HepG2 (cell line): ENCODE data around the gene SP110. TPM values are rescaled to one million over a fixed set of nuclear protein-coding genes. Genes with fewer than 3 reads are reported as not detected.

ENCODE experiments used
- DBP ChIP-seq: sonication (generic); formaldehyde crosslinking; IDR thresholded peaks from 2 replicates; pipeline ENCODE4 v1.4.0; 2020; ENCODE audit warnings: missing genetic modification reagents; ENCODE audit errors: not compliant biosample characterization
- ELF4 ChIP-seq: sonication (generic); formaldehyde crosslinking; IDR thresholded peaks from 2 replicates; pipeline ENCODE4 v1.5.0; 2020; ENCODE audit warnings: missing genetic modification reagents, mild to moderate bottlenecking, moderate library complexity, borderline replicate concordance
- FOSL1 ChIP-seq: sonication (generic); formaldehyde crosslinking; IDR thresholded peaks from 2 replicates; pipeline ENCODE4 v1.9.0; 2021; ENCODE audit warnings: missing genetic modification reagents, borderline replicate concordance
- FOXK1 ChIP-seq: sonication (generic); formaldehyde crosslinking; IDR thresholded peaks from 2 replicates; pipeline ENCODE4 v1.4.0; 2020; ENCODE audit warnings: low read depth, missing genetic modification reagents, borderline replicate concordance
- KAT2B ChIP-seq: fragments of 150-350 bp; IDR thresholded peaks from 2 replicates; pipeline ENCODE4 v1.6.1; 2014; ENCODE audit warnings: low read depth, low read length, borderline replicate concordance
- KLF12 ChIP-seq: sonication (generic); formaldehyde crosslinking; IDR thresholded peaks from 2 replicates; pipeline ENCODE4 v1.4.0; 2020; ENCODE audit warnings: missing genetic modification reagents, borderline replicate concordance
- MATR3 ChIP-seq: sonication (generic); formaldehyde crosslinking; IDR thresholded peaks from 2 replicates; pipeline ENCODE4 v1.4.0; 2020; ENCODE audit warnings: missing genetic modification reagents
- MTA1 ChIP-seq: sonication (generic); formaldehyde crosslinking; IDR thresholded peaks from 2 replicates; pipeline ENCODE4 v1.4.0; 2020; ENCODE audit warnings: missing genetic modification reagents, mild to moderate bottlenecking, borderline replicate concordance
- MXD4 ChIP-seq: IDR thresholded peaks from 2 replicates; pipeline ENCODE4 v1.6.1; 2016; ENCODE audit warnings: mild to moderate bottlenecking, missing biosample characterization, missing genetic modification reagents
- PAWR ChIP-seq: sonication (generic); formaldehyde crosslinking; IDR thresholded peaks from 2 replicates; pipeline ENCODE4 v1.4.0; 2020; ENCODE audit warnings: missing genetic modification reagents, mild to moderate bottlenecking, borderline replicate concordance
- REPIN1 ChIP-seq: sonication (generic); formaldehyde crosslinking; IDR thresholded peaks from 2 replicates; pipeline ENCODE4 v1.8.0; 2022; ENCODE audit warnings: missing genetic modification reagents, low read depth, mild to moderate bottlenecking, borderline replicate concordance
- SAFB2 ChIP-seq: sonication (generic); formaldehyde crosslinking; IDR thresholded peaks from 2 replicates; pipeline ENCODE4 v1.5.1; 2020; ENCODE audit warnings: missing genetic modification reagents, low read depth, mild to moderate bottlenecking, borderline replicate concordance
- SMAD9 ChIP-seq: sonication (generic); formaldehyde crosslinking; IDR thresholded peaks from 2 replicates; pipeline ENCODE4 v1.5.1; 2020; ENCODE audit warnings: mild to moderate bottlenecking, missing genetic modification reagents
- ZIK1 ChIP-seq: sonication (generic); formaldehyde crosslinking; IDR thresholded peaks from 2 replicates; pipeline ENCODE4 v1.5.0; 2020; ENCODE audit warnings: mild to moderate bottlenecking, low read depth, missing genetic modification reagents, borderline replicate concordance
- ZNF143 ChIP-seq: sonication (generic); formaldehyde crosslinking; IDR thresholded peaks from 2 replicates; pipeline ENCODE4 v1.4.0; 2020; ENCODE audit warnings: missing genetic modification reagents
- ZNF160 ChIP-seq: sonication (generic); formaldehyde crosslinking; IDR thresholded peaks from 2 replicates; pipeline ENCODE4 v1.8.0; 2022; ENCODE audit warnings: mild to moderate bottlenecking, inconsistent platforms, missing genetic modification reagents
- ZNF205 ChIP-seq: IDR thresholded peaks from 2 replicates; pipeline ENCODE4 v1.6.1; 2018; ENCODE audit warnings: missing biosample characterization, missing genetic modification reagents
- ZNF589 ChIP-seq: sonication (generic); formaldehyde crosslinking; conservative IDR thresholded peaks from 2 replicates; pipeline ENCODE4 v1.8.0; 2022; ENCODE audit warnings: mild to moderate bottlenecking, moderate library complexity, missing genetic modification reagents
- ZNF777 ChIP-seq: sonication (generic); formaldehyde crosslinking; IDR thresholded peaks from 2 replicates; pipeline ENCODE4 v1.4.0; 2020; ENCODE audit warnings: missing genetic modification reagents
- polyA plus RNA-seq, 8 experiments: library from polyadenylated mRNA; depleted of rRNA in 3 of 8; stranded (reverse) in 7 of 8; unstranded in 1 of 8; fragments of >200 nt; fragmentation: Illumina TruSeq in 4 of 8; extraction: Trizol in 4 of 8; gene quantifications; 2 replicates each; pipeline versions ENCODE4 v1.2.1 to v1.2.3, GENCODE V29; 2011 to 2016; ENCODE audit warnings: low read depth in 4 of 8, missing spikeins in 1 of 8, mixed read lengths in 1 of 8; ENCODE audit not compliant: insufficient read depth in 1 of 8
- total RNA-seq, 5 experiments: library from RNA; depleted of rRNA; stranded (reverse); fragments of >200 nt; fragmentation: Illumina TruSeq; extraction: Trizol; gene quantifications; 2 replicates each; pipeline ENCODE4 v1.2.3, GENCODE V29; 2016; ENCODE audit warnings: low read depth in 1 of 5
- TF ChIP-seq, protein P1 (sequence below): sonication (generic); formaldehyde crosslinking; IDR thresholded peaks from 2 replicates; pipeline ENCODE4 v1.5.0; 2020; ENCODE audit warnings: missing genetic modification reagents, mild to moderate bottlenecking, borderline replicate concordance
- TF ChIP-seq, protein P2 (sequence below): sonication (generic); formaldehyde crosslinking; IDR thresholded peaks from 2 replicates; pipeline ENCODE4 v1.8.0; 2022; ENCODE audit warnings: mild to moderate bottlenecking, missing genetic modification reagents; ENCODE audit not compliant: insufficient replicate concordance
- TF ChIP-seq, protein P3 (sequence below): sonication (generic); formaldehyde crosslinking; IDR thresholded peaks from 2 replicates; pipeline ENCODE4 v1.8.1; 2023; ENCODE audit warnings: mild to moderate bottlenecking, moderate library complexity, missing genetic modification reagents
- TF ChIP-seq, protein P4 (sequence below): sonication (generic); formaldehyde crosslinking; IDR thresholded peaks from 2 replicates; pipeline ENCODE4 v1.4.0; 2020; ENCODE audit warnings: low read depth, mild to moderate bottlenecking, missing genetic modification reagents

SP110 gene
- total and polyA plus RNA-seq, 2 of the 13 experiments (the other 11 are each of a cell fraction or from before 2014, with no cell fraction given) = 7.9 to 10.4 TPM

DNA sequence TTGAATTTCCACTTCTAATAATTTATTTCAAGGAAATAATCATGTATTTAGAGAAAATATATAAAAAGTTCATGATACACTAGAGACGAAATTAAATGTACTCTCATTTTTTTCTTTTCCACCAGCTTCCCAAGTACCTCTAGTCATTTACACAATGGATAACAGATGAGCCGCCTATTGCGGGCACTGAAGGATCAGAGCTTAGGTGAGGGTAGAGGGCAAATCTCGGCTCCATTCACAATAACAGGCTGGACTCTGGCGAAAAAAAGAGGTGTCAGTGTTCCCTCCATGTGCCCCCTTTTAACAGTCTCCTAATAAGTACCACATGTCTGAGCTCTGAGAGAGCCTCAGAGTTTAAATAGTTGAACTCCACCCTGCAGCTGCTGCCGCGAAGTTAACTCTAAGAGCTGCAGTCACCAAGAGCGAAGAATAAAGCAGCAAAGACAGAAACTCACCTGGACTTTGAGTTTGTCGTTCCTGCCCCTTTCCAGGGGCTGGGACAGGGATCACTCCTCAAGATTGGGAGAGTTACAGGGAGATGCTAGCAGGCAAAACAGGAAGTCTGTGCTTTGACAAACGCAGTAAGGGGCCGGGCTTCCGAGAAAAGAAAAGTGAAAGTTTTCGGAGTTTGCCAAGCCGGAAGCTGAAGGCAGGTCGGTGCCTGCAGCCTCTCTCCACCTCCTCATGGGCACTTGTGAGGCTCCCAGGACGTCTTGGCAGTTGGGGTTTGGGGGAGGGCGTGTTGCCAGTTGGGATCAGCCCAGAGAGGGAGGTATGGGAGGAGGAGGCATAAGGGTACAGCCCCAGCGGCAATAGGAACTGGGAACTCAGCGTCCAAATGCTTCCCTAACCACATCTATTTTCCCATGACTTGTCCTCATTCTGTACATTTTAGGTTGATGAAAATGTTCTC, at the start of gene SP110 (continued):
- TF ChIP-seq, protein P1, sequence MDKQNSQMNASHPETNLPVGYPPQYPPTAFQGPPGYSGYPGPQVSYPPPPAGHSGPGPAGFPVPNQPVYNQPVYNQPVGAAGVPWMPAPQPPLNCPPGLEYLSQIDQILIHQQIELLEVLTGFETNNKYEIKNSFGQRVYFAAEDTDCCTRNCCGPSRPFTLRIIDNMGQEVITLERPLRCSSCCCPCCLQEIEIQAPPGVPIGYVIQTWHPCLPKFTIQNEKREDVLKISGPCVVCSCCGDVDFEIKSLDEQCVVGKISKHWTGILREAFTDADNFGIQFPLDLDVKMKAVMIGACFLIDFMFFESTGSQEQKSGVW = no peak
- TF ChIP-seq ELF4 (CRISPR knock-in tag) = peak; percentile 81
- no peak for TF ChIP-seq PAWR (CRISPR knock-in tag)
- no peak for TF ChIP-seq SAFB2 (CRISPR knock-in tag)
- TF ChIP-seq REPIN1 = no peak
- TF ChIP-seq KLF12 (CRISPR knock-in tag) = 0 out of 2 replicates have a peak, but pooled peaks have one; percentile 33
- TF ChIP-seq FOSL1 (CRISPR knock-in tag) = no peak
- no peak for TF ChIP-seq ZNF205 (CRISPR knock-in tag)
- no peak for TF ChIP-seq KAT2B
- TF ChIP-seq FOXK1 (CRISPR knock-in tag) = peak; percentile 18; the same call in 1 of the 2 replicates
- no peak for TF ChIP-seq DBP (CRISPR knock-in tag)
- TF ChIP-seq, protein P2, sequence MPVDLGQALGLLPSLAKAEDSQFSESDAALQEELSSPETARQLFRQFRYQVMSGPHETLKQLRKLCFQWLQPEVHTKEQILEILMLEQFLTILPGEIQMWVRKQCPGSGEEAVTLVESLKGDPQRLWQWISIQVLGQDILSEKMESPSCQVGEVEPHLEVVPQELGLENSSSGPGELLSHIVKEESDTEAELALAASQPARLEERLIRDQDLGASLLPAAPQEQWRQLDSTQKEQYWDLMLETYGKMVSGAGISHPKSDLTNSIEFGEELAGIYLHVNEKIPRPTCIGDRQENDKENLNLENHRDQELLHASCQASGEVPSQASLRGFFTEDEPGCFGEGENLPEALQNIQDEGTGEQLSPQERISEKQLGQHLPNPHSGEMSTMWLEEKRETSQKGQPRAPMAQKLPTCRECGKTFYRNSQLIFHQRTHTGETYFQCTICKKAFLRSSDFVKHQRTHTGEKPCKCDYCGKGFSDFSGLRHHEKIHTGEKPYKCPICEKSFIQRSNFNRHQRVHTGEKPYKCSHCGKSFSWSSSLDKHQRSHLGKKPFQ (CRISPR knock-in tag) = no peak
- TF ChIP-seq ZNF589 (CRISPR knock-in tag) = no peak
- TF ChIP-seq ZNF777 (CRISPR knock-in tag) = no peak
- TF ChIP-seq MATR3 = no peak
- TF ChIP-seq, protein P3, sequence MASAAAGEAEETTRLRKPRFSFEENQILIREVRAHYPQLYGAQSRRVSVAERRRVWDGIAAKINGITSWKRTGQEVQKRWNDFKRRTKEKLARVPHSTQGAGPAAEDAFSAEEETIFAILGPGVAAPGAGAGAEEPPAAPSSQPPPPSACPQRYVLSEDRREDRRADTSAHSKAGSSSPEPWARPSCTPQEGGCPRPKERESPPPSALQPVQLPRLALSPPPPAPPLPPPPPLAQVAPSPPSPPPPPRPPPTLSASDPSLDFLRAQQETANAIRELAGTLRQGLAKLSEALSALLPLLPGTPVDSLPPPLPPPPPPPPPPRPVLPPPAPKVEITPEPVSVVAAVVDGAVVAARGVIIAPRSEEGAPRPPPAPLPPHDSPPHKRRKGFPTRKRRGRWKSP (CRISPR knock-in tag) = no peak
- no peak; the same call in 1 of the 2 replicates for TF ChIP-seq ZNF143
- no peak for TF ChIP-seq SMAD9 (CRISPR knock-in tag)
- no peak for TF ChIP-seq ZIK1 (CRISPR knock-in tag)
- TF ChIP-seq, protein P4, sequence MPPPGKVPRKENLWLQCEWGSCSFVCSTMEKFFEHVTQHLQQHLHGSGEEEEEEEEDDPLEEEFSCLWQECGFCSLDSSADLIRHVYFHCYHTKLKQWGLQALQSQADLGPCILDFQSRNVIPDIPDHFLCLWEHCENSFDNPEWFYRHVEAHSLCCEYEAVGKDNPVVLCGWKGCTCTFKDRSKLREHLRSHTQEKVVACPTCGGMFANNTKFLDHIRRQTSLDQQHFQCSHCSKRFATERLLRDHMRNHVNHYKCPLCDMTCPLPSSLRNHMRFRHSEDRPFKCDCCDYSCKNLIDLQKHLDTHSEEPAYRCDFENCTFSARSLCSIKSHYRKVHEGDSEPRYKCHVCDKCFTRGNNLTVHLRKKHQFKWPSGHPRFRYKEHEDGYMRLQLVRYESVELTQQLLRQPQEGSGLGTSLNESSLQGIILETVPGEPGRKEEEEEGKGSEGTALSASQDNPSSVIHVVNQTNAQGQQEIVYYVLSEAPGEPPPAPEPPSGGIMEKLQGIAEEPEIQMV (CRISPR knock-in tag) = 0 out of 2 replicates have a peak, but pooled peaks have one; percentile 57
- TF ChIP-seq MTA1 = no peak
- peak; percentile 49; the same call in 1 of the 2 replicates for TF ChIP-seq MXD4 (CRISPR knock-in tag)
- TF ChIP-seq ZNF160 (CRISPR knock-in tag) = no peak
